Retinal pigment epithelial cell (primary cell): Measurements from ENCODE around the gene ETS1.

ENCODE experiments used
- DNase-seq: peaks from one replicate; pipeline ENCODE4 v3.0.0-alpha.2; 2010; ENCODE audit warnings: low read depth
- H3K4me3 ChIP-seq: 2 replicates; pipeline ENCODE4 v1.5.1; 2011; ENCODE audit warnings: mild to moderate bottlenecking, low read length, control low read depth, moderate library complexity
- TF ChIP-seq, protein P1 (sequence below): conservative IDR thresholded peaks from 2 replicates; pipeline ENCODE4 v1.5.1; 2011; ENCODE audit warnings: low read depth, low read length, control low read depth, inconsistent platforms

Gene ETS1

GRCh38 chr11:128417607-128418324 is 169.6 kb downstream of the ETS1 start:
- TF ChIP-seq, protein P1, sequence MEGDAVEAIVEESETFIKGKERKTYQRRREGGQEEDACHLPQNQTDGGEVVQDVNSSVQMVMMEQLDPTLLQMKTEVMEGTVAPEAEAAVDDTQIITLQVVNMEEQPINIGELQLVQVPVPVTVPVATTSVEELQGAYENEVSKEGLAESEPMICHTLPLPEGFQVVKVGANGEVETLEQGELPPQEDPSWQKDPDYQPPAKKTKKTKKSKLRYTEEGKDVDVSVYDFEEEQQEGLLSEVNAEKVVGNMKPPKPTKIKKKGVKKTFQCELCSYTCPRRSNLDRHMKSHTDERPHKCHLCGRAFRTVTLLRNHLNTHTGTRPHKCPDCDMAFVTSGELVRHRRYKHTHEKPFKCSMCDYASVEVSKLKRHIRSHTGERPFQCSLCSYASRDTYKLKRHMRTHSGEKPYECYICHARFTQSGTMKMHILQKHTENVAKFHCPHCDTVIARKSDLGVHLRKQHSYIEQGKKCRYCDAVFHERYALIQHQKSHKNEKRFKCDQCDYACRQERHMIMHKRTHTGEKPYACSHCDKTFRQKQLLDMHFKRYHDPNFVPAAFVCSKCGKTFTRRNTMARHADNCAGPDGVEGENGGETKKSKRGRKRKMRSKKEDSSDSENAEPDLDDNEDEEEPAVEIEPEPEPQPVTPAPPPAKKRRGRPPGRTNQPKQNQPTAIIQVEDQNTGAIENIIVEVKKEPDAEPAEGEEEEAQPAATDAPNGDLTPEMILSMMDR = no peak
- no peak for DNase-seq
- H3K4me3 ChIP-seq = no peak overlapping the region

DNA sequence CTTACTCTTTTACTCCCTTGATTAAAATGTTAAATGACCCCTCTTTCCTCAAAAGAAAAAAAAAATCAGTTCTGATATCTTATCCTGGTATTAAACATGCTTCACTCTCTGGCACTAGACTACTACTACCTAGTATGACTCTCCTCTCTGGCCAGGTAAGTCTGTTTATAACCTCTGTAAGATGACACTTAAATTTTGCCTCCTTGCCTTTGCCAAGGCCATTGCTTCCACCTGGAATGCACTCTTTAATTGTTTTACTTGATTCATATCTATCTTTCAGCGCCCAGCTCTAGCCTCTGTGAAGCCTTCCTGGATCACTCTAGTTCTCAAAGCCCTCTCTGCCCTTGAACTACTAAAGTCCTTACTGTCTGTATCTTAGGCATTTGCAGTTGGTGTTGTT is 170.4 kb downstream of the ETS1 start:
- DNase-seq = no peak
- TF ChIP-seq, protein P1 = no peak

GRCh38 chr11:128415539-128415938 is 171.8 kb downstream of the ETS1 start:
- no peak for DNase-seq
- no peak overlapping the region for H3K4me3 ChIP-seq
- TF ChIP-seq, protein P1 = no peak

More for the DNA sequence above, 170.4 kb downstream of the ETS1 start:
- no peak overlapping the region for H3K4me3 ChIP-seq

GRCh38 chr11:128412847-128413791 is 174.2 kb downstream of the ETS1 start:
- TF ChIP-seq, protein P1 = no peak
- DNase-seq = no peak
- H3K4me3 ChIP-seq = no peak overlapping the region

- H3K4me3 ChIP-seq = no peak overlapping the region
- TF ChIP-seq, protein P1 = no peak
- DNase-seq = no peak
Observed at GRCh38 chr11:128411812-128412211, 175.5 kb downstream of the ETS1 start.

- DNase-seq = no peak
- H3K4me3 ChIP-seq = no peak overlapping the region
- TF ChIP-seq, protein P1 = no peak
Observed at GRCh38 chr11:128411150-128411549, 176.2 kb downstream of the ETS1 start.
